Activated CD4-positive, alpha-beta T cell treated with anti-CD3 and anti-CD28 coated beads for 1 hour (primary cell): Measurements from ENCODE around the gene SMC6.

Experiments
- DNase-seq: peaks from one replicate; pipeline ENCODE4 v3.0.0-alpha.2; 2020

SMC6 gene

GRCh38 chr2:17710547-17711248 is 42.9 kb downstream of the SMC6 start:
- no peak for DNase-seq

GRCh38 chr2:17709897-17710296 is 43.7 kb downstream of the SMC6 start:
- no peak for DNase-seq

GRCh38 chr2:17708501-17708900 is 45.1 kb downstream of the SMC6 start:
- no peak for DNase-seq

- DNase-seq, result no peak
Observed at GRCh38 chr2:17706845-17707244, 46.8 kb downstream of the SMC6 start.

GRCh38 chr2:17690776-17691175 is 62.8 kb downstream of the SMC6 start:
- no peak for DNase-seq

GRCh38 chr2:17689010-17689409 is 64.6 kb downstream of the SMC6 start:
- no peak for DNase-seq

GRCh38 chr2:17688600-17688999 is 65.0 kb downstream of the SMC6 start:
- no peak for DNase-seq

GRCh38 chr2:17683981-17684380 is 69.6 kb downstream of the SMC6 start:
- DNase-seq, result no peak

- DNase-seq, result no peak
Observed at GRCh38 chr2:17682098-17682857, 71.3 kb downstream of the SMC6 start.

GRCh38 chr2:17680119-17680518 is 73.5 kb downstream of the SMC6 start:
- no peak for DNase-seq

- no peak for DNase-seq
Observed at GRCh38 chr2:17674817-17675216, 78.8 kb downstream of the SMC6 start.

- no peak for DNase-seq
Observed at GRCh38 chr2:17672583-17673317, 80.9 kb downstream of the SMC6 start.

GRCh38 chr2:17667898-17668297 is 85.7 kb downstream of the SMC6 start:
- DNase-seq, result no peak

GRCh38 chr2:17664534-17664933 is 89.1 kb downstream of the SMC6 start:
- no peak for DNase-seq

GRCh38 chr2:17662723-17663122 is 90.9 kb downstream of the SMC6 start:
- no peak for DNase-seq

- DNase-seq, result no peak
Observed at GRCh38 chr2:17661460-17661859, 92.2 kb downstream of the SMC6 start.

- no peak for DNase-seq
Observed at GRCh38 chr2:17660219-17660618, 93.4 kb downstream of the SMC6 start.

- DNase-seq, result no peak
Observed at GRCh38 chr2:17658251-17658843, 95.3 kb downstream of the SMC6 start.

GRCh38 chr2:17657759-17658158 is 95.9 kb downstream of the SMC6 start:
- no peak for DNase-seq

- DNase-seq, result no peak
Observed at GRCh38 chr2:17652681-17653394, 100.8 kb downstream of the SMC6 start.

GRCh38 chr2:17649026-17649425 is 104.6 kb downstream of the SMC6 start:
- DNase-seq, result no peak

GRCh38 chr2:17648581-17648980 is 105.0 kb downstream of the SMC6 start:
- no peak for DNase-seq
